ENCODE results near the gene FLNC. TPM values are rescaled to one million over a fixed set of nuclear protein-coding genes. Genes with fewer than 3 reads are reported as not detected.

Gene FLNC
- total and polyA plus RNA-seq, 2 donors (not counting 3 experiments of a cell fraction or from before 2014, with no cell fraction given): 19.5 to 81.9 TPM

GRCh38 chr7:128890306-128891109 lies 60.3 kb downstream of the FLNC start:
- no peak overlapping the region for H3K9ac ChIP-seq (replicated peaks; ENCODE audit: extremely low read depth, insufficient read depth, low read length)
- no peaks in the 10 kb centered on the region for H3K9me3 ChIP-seq (replicated peaks; ENCODE audit: control insufficient read depth, insufficient read depth, low read length)
- TF ChIP-seq GATA2 (IDR thresholded peaks at IDR 0.05; ENCODE audit: insufficient read depth, insufficient read length, low read depth, low read length) (no peak), JUN (IDR thresholded peaks at IDR 0.05; ENCODE audit: borderline replicate concordance, insufficient read depth, insufficient read length, low read depth) (no peak), EZH2 (IDR thresholded peaks at IDR 0.05; ENCODE audit: borderline replicate concordance, low read depth, low read length, severe bottlenecking) (no peak), MAX (IDR thresholded peaks at IDR 0.05; ENCODE audit: insufficient read depth, insufficient read length) (no peak), FOS (IDR thresholded peaks at IDR 0.05; ENCODE audit: borderline replicate concordance, insufficient read depth, low read length) (no peak), POLR2A (IDR thresholded peaks at IDR 0.05; ENCODE audit: low read depth, low read length) (no peak), CTCF (IDR thresholded peaks at IDR 0.05; ENCODE audit: extremely low read depth in 1 of 2, insufficient read depth in 1 of 2, low read depth in 1 of 2, low read length in 2 of 2) (no peak), MYC (IDR thresholded peaks at IDR 0.05; ENCODE audit: low read depth, low read length) (no peak), POLR2AphosphoS5 (IDR thresholded peaks at IDR 0.05; ENCODE audit: insufficient read depth, low read depth, low read length) (no peak)
- DNase-seq (ENCODE audit: low read depth, low spot score): no peak
- no peak overlapping the region for H3K4me2 ChIP-seq (ENCODE audit: insufficient read depth, low read length)
- dilution Hi-C loops (cut with MboI; ENCODE audit: extremely low pct_ligation_motif_present, low sequenced_read_pairs): no loop called here
- CTCF ChIA-PET: interaction anchor here (0.7 kb wide), 1 partner anchor 211 kb away, joined by 3 read pairs; no protein-coding TSS in a partner anchor
- POLR2A ChIA-PET: no interaction called here
- H3K4me1 ChIP-seq (ENCODE audit: control insufficient read depth, extremely low read depth, insufficient read depth, low read length): no peaks in the 10 kb centered on the region
- no TSS peak for BruUV-seq (replicated peaks)
- peaks cover 6 to 14% of the 10 kb centered on the region in 2 experiments for H3K27me3 ChIP-seq (ENCODE audit: control insufficient read depth in 2 of 2, insufficient read depth in 2 of 2, low read length in 2 of 2)
- intact Hi-C loops (cut with micrococcal nuclease): no loop called here
- peak overlapping the region; percentile 22 for H2AFZ ChIP-seq (ENCODE audit: low read depth, low read length)
- no peak for FAIRE-seq
- H4K20me1 ChIP-seq (replicated peaks; ENCODE audit: control insufficient read depth, extremely low read depth, insufficient read depth, low read length): no peaks in the 10 kb centered on the region
- H3K79me2 ChIP-seq (ENCODE audit: control insufficient read depth, insufficient read depth, low read length): no peaks in the 10 kb centered on the region
- H3K36me3 ChIP-seq (ENCODE audit: control insufficient read depth in 2 of 2, extremely low read depth in 1 of 2, insufficient read depth in 2 of 2, low read length in 2 of 2): no peaks in the 10 kb centered on the region
- no peak overlapping the region for H3K27ac ChIP-seq (ENCODE audit: insufficient read depth, low read depth, low read length)
- H3K9me1 ChIP-seq (replicated peaks; ENCODE audit: control insufficient read depth, extremely low read depth, insufficient read depth, low read length): no peaks in the 10 kb centered on the region
- H3K4me3 ChIP-seq (replicated peaks in 1 of 3; ENCODE audit: insufficient read depth in 1 of 3, low read depth in 1 of 3, low read length in 3 of 3): no peak overlapping the region

All from endothelial cell of umbilical vein (primary cell).